ENCODE results near the gene GLUD1.
"Not testable (repeated sequence)": the region's sequence is repeated elsewhere in the genome, so short reads cannot be mapped to it uniquely, and the experiment has no call there.

GLUD1 gene

DNA sequence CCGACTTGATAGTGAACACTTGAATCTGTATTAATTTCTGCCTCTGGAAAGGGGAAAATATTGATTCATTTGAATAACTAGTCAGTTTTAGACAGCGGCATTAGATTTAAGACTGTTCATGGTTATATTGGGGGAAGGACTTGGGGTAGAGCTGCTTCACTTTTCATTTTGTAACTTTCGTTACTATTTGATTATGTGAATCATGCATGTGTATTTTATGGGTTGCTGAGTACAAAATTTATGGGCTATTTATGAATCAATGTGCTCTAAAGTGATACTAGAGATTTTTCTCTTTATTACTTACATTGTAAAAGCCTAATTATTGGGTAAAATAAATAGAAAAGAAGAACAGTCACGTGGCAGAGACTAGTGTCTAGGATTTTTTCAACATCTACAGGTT, 4.9 kb downstream of the GLUD1 start:
- no peak for DNase-seq (ENCODE audit: low spot score)

DNA sequence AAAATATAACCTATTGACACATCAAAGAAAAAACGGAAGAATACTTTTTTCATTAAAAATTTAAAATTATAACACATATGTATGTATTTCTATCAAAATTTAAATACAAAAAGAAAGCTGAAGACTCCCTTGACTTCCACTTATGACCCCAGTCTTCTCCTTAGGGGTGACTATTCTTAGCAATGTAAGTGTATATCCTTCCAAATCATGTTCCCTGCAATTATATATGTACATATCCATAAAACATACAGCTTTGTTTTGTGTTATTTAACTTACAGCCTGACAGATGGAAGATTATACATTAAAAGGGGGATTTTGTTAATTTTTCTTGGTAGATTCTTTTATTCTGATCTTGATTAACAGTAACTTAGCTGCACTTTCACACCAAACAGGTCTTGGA, 9.1 kb downstream of the GLUD1 start:
- DNase-seq (ENCODE audit: low spot score) = no peak

DNA sequence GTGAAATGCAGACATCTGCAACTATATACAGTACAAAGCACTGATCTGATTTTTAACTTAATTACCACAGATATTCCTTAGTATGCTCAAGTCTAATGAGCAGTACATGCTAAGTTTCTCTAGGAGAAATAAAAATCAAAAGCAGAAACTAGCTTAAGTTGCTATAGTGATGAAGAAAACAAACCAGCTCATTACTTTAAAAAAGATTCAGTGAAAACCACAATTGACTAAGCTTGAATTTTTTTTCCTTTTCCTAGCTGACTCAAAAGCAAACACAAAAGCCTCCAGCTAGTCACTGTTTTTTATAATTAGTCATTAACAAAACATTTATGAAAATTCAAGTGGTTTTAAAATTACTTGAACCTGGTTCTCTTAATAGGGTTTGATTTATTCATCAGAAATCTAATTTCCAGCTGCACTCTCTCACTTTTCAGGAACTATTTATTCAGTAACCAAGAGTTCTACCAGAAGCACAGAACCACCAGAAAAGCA, 10.3 kb downstream of the GLUD1 start:
- DNase-seq (ENCODE audit: low spot score) = not testable (repeated sequence)

DNA sequence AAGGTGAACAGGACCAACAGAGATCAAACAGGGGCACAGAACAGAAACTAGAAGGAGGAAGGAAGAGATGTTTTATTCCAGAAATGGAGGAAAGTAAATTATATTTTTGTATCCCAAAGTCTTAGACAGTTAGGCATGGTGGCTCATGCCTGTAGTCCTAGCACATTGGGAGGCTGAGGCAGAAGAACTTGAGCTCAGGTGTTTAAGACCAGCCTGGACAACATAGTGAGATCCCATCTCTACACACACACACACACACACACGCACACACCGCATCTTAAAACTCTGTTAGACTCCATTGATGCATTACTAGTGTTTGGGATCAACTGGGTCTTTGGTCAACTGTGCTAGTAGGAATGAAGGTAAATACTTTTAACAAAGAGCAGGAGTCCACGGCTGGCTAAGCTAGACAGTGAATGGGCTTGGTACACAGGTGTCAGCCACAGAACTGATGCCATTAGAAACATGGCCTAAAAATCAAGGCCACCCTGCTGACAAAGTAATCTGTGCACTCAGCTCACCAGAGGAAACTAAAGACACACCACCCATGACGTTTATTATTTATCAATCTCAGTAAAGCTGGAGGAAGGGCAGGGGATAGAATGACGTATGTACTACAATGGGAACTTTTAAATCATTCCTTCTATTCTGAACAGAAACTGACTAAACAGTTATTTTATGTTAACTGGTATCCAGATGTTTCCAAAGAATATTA, 10.9 kb downstream of the GLUD1 start:
- not testable (repeated sequence) for DNase-seq (ENCODE audit: low spot score)

DNA sequence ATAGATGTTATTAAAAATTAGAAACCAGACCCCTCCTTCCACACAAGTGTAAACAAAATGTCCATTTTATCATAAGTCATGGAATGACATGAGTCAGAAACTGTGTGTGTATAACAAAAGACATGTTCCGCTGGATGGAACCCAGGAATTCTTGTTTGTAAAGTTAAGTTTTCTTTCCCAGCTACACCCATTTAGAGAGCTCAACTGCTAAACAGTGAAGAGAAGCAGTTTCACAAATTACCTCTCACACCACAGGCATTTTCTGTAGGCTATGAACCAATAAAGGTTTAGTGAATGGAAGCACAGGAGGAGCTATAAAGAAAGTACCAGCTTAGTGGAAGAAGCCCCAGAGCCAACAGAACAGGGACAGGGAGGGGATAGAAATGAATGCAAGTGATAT, 12.4 kb downstream of the GLUD1 start:
- DNase-seq (ENCODE audit: low spot score) = not testable (repeated sequence)

DNA sequence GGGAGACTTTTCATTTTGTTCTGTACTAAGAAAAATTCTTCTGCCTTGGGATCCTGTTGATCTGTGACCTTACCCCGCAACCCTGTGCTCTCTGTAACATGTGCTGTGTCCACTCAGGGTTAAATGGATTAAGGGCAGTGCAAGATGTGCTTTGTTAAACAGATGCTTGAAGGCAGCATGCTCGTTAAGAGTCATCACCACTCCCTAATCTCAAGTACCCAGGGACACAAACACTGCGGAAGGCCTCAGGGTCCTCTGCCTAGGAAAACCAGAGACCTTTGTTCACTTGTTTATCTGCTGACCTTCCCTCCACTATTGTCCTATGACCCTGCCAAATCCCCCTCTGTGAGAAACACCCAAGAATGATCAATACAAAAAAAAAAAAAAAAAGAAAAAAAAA, 13.1 kb downstream of the GLUD1 start:
- DNase-seq (ENCODE audit: low spot score) = not testable (repeated sequence)

DNA sequence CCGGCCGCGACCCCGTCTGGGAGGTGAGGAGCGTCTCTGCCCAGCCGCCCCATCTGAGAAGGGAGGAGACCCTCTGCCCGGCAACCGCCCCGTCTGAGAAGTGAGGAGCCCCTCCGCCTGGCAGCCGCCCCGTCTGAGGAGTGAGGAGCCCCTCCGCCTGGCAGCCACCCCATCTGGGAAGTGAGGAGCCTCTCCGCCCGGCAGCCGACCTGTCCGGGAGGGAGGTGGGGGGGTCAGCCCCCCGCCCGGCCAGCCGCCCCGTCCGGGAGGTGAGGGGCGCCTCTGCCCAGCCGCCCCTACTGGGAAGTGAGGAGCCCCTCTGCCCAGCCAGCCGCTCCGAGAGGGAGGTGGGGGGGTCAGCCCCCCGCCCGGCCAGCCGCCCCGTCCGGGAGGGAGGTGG, 14.0 kb downstream of the GLUD1 start:
- DNase-seq (ENCODE audit: low spot score) = not testable (repeated sequence)

DNA sequence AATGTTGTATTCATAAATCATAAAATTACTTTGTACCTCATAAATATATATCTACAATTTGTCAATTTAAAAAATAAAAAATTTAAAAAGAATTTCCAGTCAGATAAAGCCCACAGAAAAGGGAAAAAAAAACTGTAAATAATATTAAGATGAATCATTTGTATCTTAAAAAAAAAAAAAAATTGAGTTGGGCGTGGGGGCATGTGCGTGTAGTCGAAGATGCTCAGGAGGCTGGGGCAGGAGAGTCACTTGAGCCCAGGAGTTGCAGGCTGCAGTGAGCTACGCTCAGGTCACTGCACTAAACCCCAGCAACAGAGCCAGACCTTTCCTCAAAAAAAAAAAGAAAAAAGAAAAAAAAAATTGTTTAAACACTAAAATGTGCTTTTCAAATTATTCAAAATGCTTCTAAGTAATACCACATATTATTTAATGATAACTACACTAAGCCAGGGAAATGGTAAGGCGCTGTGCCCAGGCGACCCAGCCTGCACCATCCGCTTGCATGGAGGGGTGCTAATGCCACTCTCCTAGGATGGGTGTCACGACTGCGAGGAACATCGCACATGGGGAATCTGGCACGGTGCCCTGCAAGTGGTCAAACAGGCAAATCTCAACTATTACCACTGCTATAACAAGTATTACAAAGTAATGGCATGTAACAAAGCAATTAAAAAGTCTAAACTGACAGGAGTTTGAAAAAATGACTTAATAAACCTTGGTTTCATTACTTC, 15.4 kb downstream of the GLUD1 start:
- DNase-seq (ENCODE audit: low spot score) = no peak

DNA sequence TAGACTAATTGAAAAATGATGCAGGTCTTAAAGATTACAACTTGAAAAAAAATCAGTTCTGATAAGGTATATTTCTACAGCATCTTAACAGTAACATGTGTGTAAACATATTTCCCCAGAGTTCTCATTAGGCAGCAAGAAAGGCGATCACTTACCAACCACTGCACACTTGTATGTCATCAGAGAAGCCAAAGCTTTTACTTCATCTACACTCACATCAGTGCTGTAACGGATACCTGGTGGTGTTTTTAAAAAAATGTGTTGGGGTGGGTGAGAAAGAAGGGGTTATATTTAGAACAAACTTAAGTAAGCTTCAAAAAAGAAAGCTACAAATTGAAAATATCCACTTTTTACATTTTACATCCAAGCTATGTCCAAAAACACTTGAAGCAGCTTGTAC, 18.2 kb downstream of the GLUD1 start:
- DNase-seq (ENCODE audit: low spot score) = not testable (repeated sequence)

DNA sequence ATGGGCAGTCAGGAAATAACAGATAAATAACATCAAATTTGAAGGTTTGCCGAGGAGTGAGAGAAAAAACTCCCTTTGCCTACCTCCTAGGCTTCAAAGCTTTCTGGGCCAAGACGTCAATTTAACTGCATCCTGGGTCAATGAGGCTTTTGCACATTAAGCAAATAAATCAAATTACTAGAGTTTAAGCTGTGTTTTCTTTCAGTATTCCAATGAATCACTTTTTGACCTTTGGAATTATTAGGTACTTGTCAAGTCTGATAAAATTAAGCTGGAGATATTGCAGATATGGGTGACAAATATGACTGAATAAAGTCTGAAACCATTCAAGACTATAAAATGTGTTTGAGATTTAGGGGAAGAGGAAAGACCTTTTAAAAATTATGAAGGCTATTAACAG, 22.2 kb downstream of the GLUD1 start:
- no peak for DNase-seq (ENCODE audit: low spot score)

DNA sequence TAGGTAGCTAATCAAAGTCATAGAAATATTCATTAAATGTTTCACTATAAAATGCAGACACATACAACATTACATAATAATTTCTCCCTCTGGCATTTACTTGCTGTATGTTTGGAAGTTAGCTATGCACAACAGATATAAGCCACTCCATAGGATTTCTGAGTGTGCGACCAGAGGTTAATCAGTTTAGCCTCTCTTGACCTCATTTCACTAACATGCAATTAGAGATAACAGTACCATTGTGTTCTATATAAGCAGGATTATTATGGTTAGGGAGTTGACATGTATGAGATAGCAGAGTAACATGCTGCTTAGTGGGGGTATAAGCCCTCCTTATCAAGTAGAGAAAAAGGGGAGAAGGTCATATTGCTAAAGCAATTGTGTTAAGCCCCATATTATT, 26.4 kb downstream of the GLUD1 start:
- DNase-seq (ENCODE audit: low spot score) = no peak

DNA sequence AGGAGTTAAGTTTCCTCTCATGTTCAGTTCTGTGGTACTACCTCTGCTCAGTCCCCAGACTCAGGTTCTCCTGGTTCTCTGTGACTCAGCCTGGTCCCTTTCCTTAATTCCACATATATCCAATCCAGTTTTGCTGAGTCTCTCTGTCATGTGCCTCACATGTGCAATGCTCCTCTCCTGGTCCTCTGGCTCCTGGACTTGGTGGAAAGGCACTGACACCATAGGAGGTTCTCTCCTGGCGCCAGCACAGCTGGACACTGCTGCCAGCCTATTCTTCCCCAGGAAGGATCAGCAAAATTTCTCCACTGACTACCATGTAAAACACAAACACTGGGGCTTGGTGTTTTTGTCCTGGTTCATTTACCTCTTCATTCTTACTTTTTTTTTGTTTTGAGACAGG, 27.8 kb downstream of the GLUD1 start:
- no peak for DNase-seq (ENCODE audit: low spot score)

DNA sequence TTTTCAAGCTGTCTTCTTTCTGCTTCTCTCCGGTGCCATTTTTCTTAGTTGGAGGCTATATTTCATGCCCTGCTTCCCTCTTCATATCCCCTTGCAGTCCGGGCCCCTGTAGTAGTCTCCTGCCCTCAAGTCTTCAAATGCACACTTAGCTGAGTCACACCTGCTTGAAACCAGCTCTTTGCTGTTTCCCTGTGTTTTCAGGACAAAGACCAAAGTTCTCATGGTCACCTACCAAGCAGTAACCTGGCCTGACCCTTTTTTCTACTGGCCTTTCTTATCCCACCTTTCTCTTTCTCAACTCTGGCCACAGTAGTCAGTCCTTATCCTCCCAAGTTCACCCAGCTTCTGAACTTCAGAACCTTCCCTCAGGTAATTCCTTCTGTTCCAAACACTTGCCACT, 28.5 kb downstream of the GLUD1 start:
- no peak for DNase-seq (ENCODE audit: low spot score)

DNA sequence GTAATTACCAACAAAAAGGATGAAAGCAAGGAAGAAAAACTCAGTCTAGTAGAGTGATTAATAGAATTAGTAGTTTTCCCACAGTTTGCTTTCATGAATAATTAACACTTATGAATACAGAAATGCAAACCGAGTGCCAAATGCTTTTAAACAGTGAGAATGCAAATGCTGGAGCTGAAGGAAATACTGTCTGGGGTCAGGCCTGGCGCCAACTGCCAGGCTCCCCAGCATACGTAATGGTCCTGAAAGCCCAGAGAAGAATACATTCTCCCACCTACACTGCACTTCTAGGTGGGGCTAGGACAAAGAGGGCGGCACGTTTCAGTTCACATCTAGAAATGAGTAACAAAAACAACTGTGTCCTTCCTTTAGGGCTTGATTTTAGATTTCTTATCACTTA, 30.0 kb downstream of the GLUD1 start:
- DNase-seq (ENCODE audit: low spot score) = no peak

DNA sequence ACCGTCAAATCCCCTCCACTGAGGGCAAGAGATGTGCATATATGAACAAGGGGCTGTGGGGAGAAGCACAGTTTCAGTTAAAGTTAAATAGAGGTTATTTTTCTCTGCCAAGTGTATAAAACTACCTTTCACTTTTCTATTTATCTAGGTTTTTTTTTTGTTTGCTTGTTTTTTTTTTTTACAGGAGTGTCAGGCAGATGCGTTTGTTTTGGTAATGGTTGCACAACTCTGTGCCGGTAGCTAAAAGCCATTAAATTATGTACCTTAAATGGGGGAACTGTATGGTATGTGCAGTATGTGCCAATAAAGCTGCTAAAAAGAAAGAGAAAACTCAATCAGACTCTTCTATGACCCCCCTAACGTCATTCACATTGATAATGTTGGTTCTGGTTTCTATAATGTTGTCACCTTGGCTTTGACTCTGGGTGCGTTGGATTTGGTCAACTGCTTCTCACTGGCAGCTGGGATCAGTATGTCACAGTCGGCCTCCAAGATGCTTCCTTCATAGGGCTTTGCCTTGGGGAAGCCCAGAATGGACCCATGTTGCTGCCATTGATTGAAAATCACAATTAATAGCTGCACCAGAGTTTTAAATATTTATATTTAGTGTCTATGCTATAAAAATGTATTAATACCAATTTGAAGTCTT, 34.2 kb downstream of the GLUD1 start:
- no peak for DNase-seq (ENCODE audit: low spot score)

DNA sequence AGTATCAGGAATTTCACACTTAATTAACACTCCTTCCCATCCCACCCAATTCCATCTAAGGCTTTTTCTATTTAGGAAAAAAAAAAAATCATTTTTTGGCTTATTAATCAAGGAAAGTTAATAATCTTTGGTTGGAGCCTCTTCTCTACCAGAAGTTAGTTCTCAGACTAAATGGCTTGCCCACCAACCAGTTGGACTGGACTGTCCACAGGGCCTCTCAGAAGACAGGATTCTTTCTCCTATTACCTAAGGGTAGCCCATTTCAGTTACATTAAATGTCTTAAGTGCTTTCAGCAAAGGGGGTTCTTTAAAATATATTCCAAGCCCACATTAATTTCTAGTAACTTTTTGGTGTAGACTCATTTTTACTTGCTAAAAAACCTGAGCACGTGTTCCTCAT, 35.2 kb downstream of the GLUD1 start:
- no peak for DNase-seq (ENCODE audit: low spot score)

DNA sequence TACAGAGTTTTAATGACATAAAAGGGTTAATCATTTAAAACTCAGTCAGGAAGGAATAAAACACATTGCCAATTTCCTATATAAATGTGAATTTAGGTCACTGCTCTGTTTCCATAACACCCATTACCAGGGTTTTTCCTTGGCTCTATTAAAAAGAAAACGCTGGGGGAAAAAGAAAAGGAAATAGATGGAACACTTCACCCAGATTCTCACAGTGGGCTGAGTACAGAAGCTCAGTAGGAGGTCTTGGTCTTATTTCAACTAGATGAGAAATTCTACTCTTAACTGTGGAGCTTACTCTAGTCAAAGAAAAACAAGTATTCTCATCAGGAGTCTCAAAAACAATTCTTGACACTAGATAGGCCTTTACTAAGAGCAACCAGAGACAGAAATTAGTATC, 36.5 kb downstream of the GLUD1 start:
- DNase-seq (ENCODE audit: low spot score) = no peak

DNA sequence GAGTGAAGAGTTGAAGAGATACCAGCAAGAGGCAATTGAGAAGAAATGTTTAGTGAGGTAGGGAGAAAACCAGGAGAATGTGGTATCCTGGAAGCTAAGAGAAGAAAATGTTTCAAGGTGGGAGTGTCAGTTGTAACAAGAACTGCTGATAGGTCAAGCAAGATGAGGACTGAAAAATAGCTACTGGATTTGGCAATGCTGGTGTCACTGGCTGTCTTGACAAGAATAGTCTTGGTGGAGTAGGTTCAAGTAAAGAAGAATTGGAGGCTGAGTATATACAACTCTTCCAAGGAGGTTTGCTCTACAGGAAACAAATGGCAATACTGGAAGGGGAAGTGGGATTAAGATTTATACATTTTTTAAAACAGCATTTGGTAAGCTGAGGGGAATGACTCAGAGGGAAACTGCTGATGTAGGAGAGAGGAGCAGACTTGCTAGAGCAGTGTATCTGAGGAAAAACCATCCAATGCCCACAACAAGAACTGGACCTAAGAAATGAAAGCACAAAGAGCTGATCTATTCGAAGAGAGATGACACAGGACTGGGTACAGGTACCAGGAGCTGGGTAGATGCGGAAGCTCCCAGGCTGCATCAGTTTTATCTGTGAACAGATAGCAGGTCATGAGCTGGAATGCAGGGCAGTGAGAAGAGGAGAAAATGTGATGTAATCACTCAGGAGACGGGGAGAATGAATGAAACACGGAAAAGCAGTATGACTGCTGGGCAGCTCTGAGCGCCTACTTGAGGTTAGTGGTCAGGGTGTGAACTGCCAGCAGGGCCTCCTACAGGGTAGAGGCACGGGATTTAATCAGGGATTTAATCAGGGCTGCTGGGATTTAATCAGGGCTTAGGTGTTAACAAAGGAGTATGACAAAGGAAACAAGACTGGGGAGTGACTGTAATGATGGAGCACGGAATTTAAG, 40.0 kb downstream of the GLUD1 start:
- DNase-seq (ENCODE audit: low spot score) = no peak

DNA sequence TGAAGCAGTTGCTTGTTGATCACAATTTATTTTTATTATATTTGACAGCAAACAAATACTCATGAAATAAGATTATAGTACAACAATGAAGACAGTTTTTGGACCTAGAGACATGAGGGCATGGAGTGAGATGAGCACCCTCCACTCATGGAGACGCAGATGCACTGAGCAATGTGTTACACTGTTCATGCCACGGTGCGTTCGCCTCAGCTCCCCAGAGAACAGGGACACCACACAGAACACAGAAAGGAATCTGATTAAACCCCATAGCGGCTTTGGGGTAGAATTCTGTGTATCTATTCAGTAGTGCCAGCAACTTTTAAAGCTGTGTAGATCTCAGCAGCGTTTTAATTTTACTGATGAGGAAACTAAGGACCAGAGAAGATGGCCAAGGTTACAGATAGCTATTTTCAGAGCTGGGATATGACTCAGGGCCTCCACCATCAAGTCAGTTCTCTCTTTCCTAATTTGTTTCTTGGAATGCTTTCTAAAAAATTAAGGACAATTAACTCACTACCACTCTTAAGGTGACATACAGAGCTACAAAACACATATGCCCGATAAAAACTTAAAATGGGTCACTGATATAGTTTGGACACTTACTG, 41.0 kb downstream of the GLUD1 start:
- no peak for DNase-seq (ENCODE audit: low spot score)

DNA sequence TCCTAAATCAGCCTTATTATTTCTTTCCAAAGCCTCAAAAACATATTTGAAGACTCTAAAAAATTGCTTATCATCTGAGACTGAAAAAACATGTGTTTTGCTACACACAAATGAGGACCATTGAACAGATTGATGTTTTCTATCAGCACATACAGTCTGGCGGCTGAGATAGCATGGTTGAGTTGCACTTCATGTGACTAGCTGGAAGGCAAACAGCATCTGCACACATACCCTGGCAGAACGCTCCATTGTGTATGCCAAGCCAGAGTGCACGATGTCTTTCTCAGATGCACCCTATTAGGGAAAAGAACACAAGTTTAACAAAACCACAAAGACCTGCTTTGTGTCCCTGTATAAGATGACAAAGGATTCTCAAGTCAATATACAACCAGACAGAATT, 41.5 kb downstream of the GLUD1 start:
- DNase-seq (ENCODE audit: low spot score) = no peak

DNA sequence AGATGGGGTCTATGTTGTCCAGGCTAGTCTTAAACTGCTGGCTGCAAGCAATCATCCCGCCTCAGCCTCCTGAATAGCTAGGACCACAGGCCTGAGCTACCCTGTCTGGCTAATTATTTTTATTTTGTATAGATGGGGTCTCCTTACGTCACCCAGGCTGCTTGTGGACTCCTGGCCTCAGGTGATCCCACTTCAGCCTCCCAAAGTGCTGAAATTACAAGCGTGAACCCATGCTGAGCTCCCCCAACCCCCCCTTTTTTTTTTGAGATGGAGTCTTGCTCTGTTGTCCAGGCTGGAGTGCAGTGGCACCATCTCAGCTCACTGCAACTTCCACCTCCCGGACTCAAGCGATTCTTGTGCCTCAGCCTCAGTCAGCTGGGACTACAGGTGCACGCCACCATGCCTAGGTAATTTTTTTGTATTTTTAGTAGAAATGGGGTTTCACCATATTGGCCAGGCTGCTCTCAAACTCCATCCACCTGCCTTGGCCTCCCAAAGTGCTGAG, 49.2 kb downstream of the GLUD1 start:
- no peak for DNase-seq (ENCODE audit: low spot score)

All from LoVo (cell line).